Psoas muscle (tissue), 8 donors: Measurements from ENCODE around the gene ABHD12B. TPM values are rescaled to one million over a fixed set of nuclear protein-coding genes. Genes with fewer than 3 reads are reported as not detected.
"Not testable (repeated sequence)": the region's sequence is repeated elsewhere in the genome, so short reads cannot be mapped to it uniquely, and the experiment has no call there.

ENCODE experiments used
- ATAC-seq, 4 donors: fragments of 200-7000 bp; cut with Tn5 transposase; one replicate each; pipeline ENCODE4 v1.9.1; 2020; ENCODE audit warnings: moderate library complexity in 3 of 4, mild to moderate bottlenecking in 2 of 4
- DNase-seq, 2 donors: peaks; one replicate each; pipeline ENCODE4 v3.0.0-alpha.2; 2020
- H3K27ac ChIP-seq: fragments of 200-600 bp; one replicate; pipeline ENCODE4 v1.8.0; 2022
- H3K27me3 ChIP-seq, 3 donors: fragments of 200-600 bp in 1 of 3; one replicate each; pipeline versions ENCODE4 v1.6.1 to v1.8.0; 2013 to 2022; ENCODE audit warnings: low read length in 2 of 3, mild to moderate bottlenecking in 2 of 3, moderate library complexity in 1 of 3; ENCODE audit not compliant: insufficient read depth in 3 of 3
- H3K36me3 ChIP-seq, 2 donors: fragments of 200-600 bp in 1 of 2; one replicate each; pipeline versions ENCODE4 v1.6.1 to v1.8.0; 2013 to 2022; ENCODE audit warnings: low read depth in 1 of 2, mild to moderate bottlenecking in 1 of 2, moderate library complexity in 1 of 2; ENCODE audit not compliant: insufficient read depth in 1 of 2
- H3K4me1 ChIP-seq: fragments of 200-600 bp; one replicate; pipeline ENCODE4 v1.8.0; 2022
- H3K4me3 ChIP-seq: fragments of 200-600 bp; one replicate; pipeline ENCODE4 v1.8.0; 2022; ENCODE audit warnings: mild to moderate bottlenecking
- H3K9me3 ChIP-seq: fragments of 200-600 bp; one replicate; pipeline ENCODE4 v1.8.0; 2022
- CTCF ChIP-seq: fragments of 200-600 bp; IDR thresholded peaks from one replicate; pipeline ENCODE4 v1.8.0; 2022; ENCODE audit warnings: antibody characterized with exemption
- WGBS, 3 donors: extraction: QIAGEN DNeasy Blood & Tissue Kit; methylation state at CpG; one replicate each; pipeline versions ENCODE4 v1.1.6 to v1.1.7; 2013; 5-methylcytosine and 5-hydroxymethylcytosine counted together
- intact Hi-C, 2 donors: fragments of 100-400 bp; cut with DNase I; formaldehyde crosslinking; loops; one replicate each; pipeline versions ENCODE4 v1.11.0 to v1.14.2; 2022
- polyA plus RNA-seq, 3 donors: library from polyadenylated mRNA; stranded (reverse); fragments of 200-250 nt; gene quantifications; one replicate each; pipeline ENCODE4 v1.2.3, GENCODE V29; 2013
- total RNA-seq, 4 donors: library from RNA; stranded (reverse); fragmentation: NEBNext Ultra II Directional in 2 of 4; extraction: Animal tissue kit (Norgen Biotek cat#: 25700) in 2 of 4; gene quantifications; one replicate each; pipeline versions ENCODE4 v1.2.1 to v1.2.4, GENCODE V29; 2021 to 2023
- donor health status: healthy with polysubstance abuse.
- donor health status: DM: no; HTN: no; CAD: no; lungs with moderate emphysema.
- donor health status: Bipolar disorder and iron deficiency.
- donor health status: healthy.
- donor health status: DM: yes; HTN: yes; CAD: no.
- donor health status: DM: no; HTN: no; CAD: no.
- donor health status: DM: no; HTN: no; CAD: no.
- donor health status: DM: yes; HTN: yes; CAD: no.

ABHD12B gene
- total and polyA plus RNA-seq, 7 donors = not detected

- Histone ChIP-seq H3K4me3 (no peak overlapping the region), H3K9me3 (no peaks in the 10 kb centered on the region), H3K27me3 (no peaks in the 10 kb centered on the region), H3K4me1 (no peaks in the 10 kb centered on the region), H3K36me3 (peaks cover 0 to 20% of the 10 kb centered on the region in 2 donors), H3K27ac (no peak overlapping the region)
- intact Hi-C loops = no loop called here
- WGBS, 3 donors = 69 to 92% (median 91%) methylated on average over 2 of the region's 2 CpGs
- DNase-seq (no peak), ATAC-seq (no peak)
- no peak for TF ChIP-seq CTCF
Observed at GRCh38 chr14:50936882-50937281, 65.0 kb downstream of the ABHD12B start.

- Histone ChIP-seq H3K4me1 (no peaks in the 10 kb centered on the region), H3K36me3 (peaks cover 0 to 16% of the 10 kb centered on the region in 2 donors), H3K27ac (no peak overlapping the region), H3K9me3 (no peaks in the 10 kb centered on the region), H3K4me3 (no peak overlapping the region), H3K27me3 (no peaks in the 10 kb centered on the region)
- DNase-seq (no peak), ATAC-seq (no peak)
- WGBS, 3 donors = 68 to 81% (median 74%) methylated on average over 2 of the region's 2 CpGs
- TF ChIP-seq CTCF = no peak
- intact Hi-C loops = no loop called here
Observed at GRCh38 chr14:50937325-50937724, 65.5 kb downstream of the ABHD12B start.

- Histone ChIP-seq H3K27ac (no peak overlapping the region), H3K4me1 (no peaks in the 10 kb centered on the region), H3K27me3 (no peaks in the 10 kb centered on the region), H3K9me3 (no peaks in the 10 kb centered on the region), H3K36me3 (peaks cover 0 to 16% of the 10 kb centered on the region in 2 donors), H3K4me3 (no peak overlapping the region)
- TF ChIP-seq CTCF = no peak
- intact Hi-C loops = no loop called here
- 71 to 87% (median 78%) methylated on average over 4 of the region's 4 CpGs for WGBS, 3 donors
- DNase-seq = no peak
- no peak for ATAC-seq
Observed at GRCh38 chr14:50937800-50938199, 65.9 kb downstream of the ABHD12B start.

DNA sequence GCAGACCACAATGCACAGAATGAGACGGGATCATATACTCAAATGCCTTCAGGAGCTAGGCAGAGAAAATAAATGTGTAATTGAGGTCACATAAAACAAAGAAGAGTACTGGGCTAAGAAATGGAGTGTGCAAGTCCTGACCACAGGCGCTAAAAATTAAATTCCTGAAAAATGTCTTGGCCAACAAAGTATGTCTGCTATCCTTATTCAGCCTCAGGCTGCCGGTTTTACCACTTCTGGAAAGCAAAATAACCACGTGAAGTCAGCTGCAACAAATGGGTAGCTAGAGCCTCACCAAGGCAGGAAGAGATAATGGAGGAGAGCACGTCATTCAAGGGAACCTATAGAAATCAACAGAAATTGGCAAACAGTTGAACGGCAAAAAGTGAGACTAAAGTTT lies 69.3 kb downstream of the ABHD12B start:
- Histone ChIP-seq H3K4me1 (no peaks in the 10 kb centered on the region), H3K27ac (no peak overlapping the region), H3K36me3 (peaks cover 0 to 4% of the 10 kb centered on the region in 2 donors), H3K4me3 (peak overlapping the region; percentile 10), H3K9me3 (no peaks in the 10 kb centered on the region), H3K27me3 (peaks cover 0 to 2% (median 0%) of the 10 kb centered on the region in 3 donors)
- 77 to 91% (median 84%) methylated on average over 6 of the region's 6 CpGs for WGBS, 3 donors
- no peak for DNase-seq
- no peak for TF ChIP-seq CTCF
- ATAC-seq = no peak
- intact Hi-C loops = no loop called here

- H3K27me3 ChIP-seq, H3K27ac ChIP-seq, H3K9me3 ChIP-seq, H3K4me3 ChIP-seq, intact Hi-C loops, ATAC-seq, H3K36me3 ChIP-seq, DNase-seq, H3K4me1 ChIP-seq: not testable (repeated sequence)
- WGBS, 3 donors = 93 to 94% (median 94%) methylated on average over 8 of the region's 8 CpGs
Observed at GRCh38 chr14:50941638-50942037, 69.8 kb downstream of the ABHD12B start.
